Tibial artery (tissue), 4 donors: ENCODE results near the gene EXOC3L4.

Source experiments
- DNase-seq, 2 donors: peaks; one replicate each; pipeline ENCODE4 v3.0.0-alpha.2; 2019
- H3K27ac ChIP-seq, 2 donors: fragments of 200-600 bp; sonication (generic) in 1 of 2; 1 replicate in 1 of 2; 2 replicates in 1 of 2; pipeline ENCODE4 v1.5.1; 2018 to 2019; ENCODE audit warnings: mild to moderate bottlenecking in 1 of 2
- H3K27me3 ChIP-seq, 2 donors: fragments of 200-600 bp; sonication (generic) in 1 of 2; one replicate each; pipeline versions ENCODE4 v1.5.1 to v1.6.0; 2016 to 2019
- H3K36me3 ChIP-seq, 3 donors: fragments of 200-600 bp; sonication (generic) in 2 of 3; one replicate each; pipeline ENCODE4 v1.5.1; 2016 to 2019; ENCODE audit warnings: mild to moderate bottlenecking in 2 of 3
- H3K4me1 ChIP-seq, 4 donors: fragments of 200-600 bp; sonication (generic) in 2 of 4; 1 replicate in 3 of 4; 2 replicates in 1 of 4; pipeline ENCODE4 v1.5.1; 2016 to 2019
- H3K4me3 ChIP-seq, 2 donors: fragments of 200-600 bp; sonication (generic) in 1 of 2; 1 replicate in 1 of 2; 2 replicates in 1 of 2; pipeline ENCODE4 v1.5.1; 2018 to 2019; ENCODE audit warnings: mild to moderate bottlenecking in 2 of 2
- H3K9me3 ChIP-seq, 3 donors: fragments of 200-600 bp; sonication (generic) in 1 of 3; one replicate each; pipeline ENCODE4 v1.5.1; 2016 to 2019
- CTCF ChIP-seq, 2 experiments: fragments of 200-600 bp in 1 of 2; fragments of 450-650 bp in 1 of 2; IDR thresholded peaks; one replicate each; pipeline ENCODE4 v1.5.1; 2017 to 2019; ENCODE audit warnings: antibody characterized with exemption in 2 of 2, mild to moderate bottlenecking in 1 of 2, moderate library complexity in 1 of 2
- intact Hi-C: fragments of 100-400 bp; cut with DNase I; formaldehyde crosslinking; loops from one replicate; pipeline ENCODE4 v1.15.0; 2023; ENCODE audit warnings: low total_unique reads

EXOC3L4 gene

GRCh38 chr14:103097244-103097993 is 2.9 kb downstream of the EXOC3L4 start:
- Histone ChIP-seq H3K9me3 (no peaks in the 10 kb centered on the region), H3K27ac (no peak overlapping the region), H3K27me3 (peaks cover 0 to 43% of the 10 kb centered on the region in 2 donors), H3K4me1 (peaks cover 0 to 5% (median 2%) of the 10 kb centered on the region in 4 donors), H3K36me3 (no peaks in the 10 kb centered on the region), H3K4me3 (no peak overlapping the region)
- DNase-seq, result no peak
- TF ChIP-seq CTCF (IDR thresholded peaks at IDR 0.05), result no peak
- intact Hi-C loops, result no loop called here

GRCh38 chr14:103097994-103098957 is 3.8 kb downstream of the EXOC3L4 start:
- TF ChIP-seq CTCF (IDR thresholded peaks at IDR 0.05), result no peak
- Histone ChIP-seq H3K27me3 (peaks cover 0 to 52% of the 10 kb centered on the region in 2 donors), H3K36me3 (no peaks in the 10 kb centered on the region), H3K4me1 (peaks cover 0 to 14% (median 5%) of the 10 kb centered on the region in 4 donors), H3K4me3 (no peak overlapping the region), H3K9me3 (no peaks in the 10 kb centered on the region), H3K27ac (no peak overlapping the region)
- intact Hi-C loops, result no loop called here
- DNase-seq, result no peak

- Histone ChIP-seq H3K27ac (no peak overlapping the region), H3K9me3 (no peaks in the 10 kb centered on the region), H3K4me3 (no peak overlapping the region), H3K27me3 (peaks cover 1 to 61% of the 10 kb centered on the region in 2 donors), H3K4me1 (peaks cover 0 to 23% (median 14%) of the 10 kb centered on the region in 4 donors), H3K36me3 (no peaks in the 10 kb centered on the region)
- intact Hi-C loops, result no loop called here
- no peak for DNase-seq
- no peak for TF ChIP-seq CTCF (IDR thresholded peaks at IDR 0.05)
Measured at GRCh38 chr14:103099081-103099732, 4.7 kb downstream of the EXOC3L4 start.

GRCh38 chr14:103099733-103100280 is 5.3 kb downstream of the EXOC3L4 start:
- DNase-seq, result no peak
- Histone ChIP-seq H3K4me1 (peaks cover 0 to 29% (median 19%) of the 10 kb centered on the region in 4 donors), H3K9me3 (no peaks in the 10 kb centered on the region), H3K27ac (no peak overlapping the region), H3K27me3 (peaks cover 3 to 67% of the 10 kb centered on the region in 2 donors), H3K4me3 (no peak overlapping the region), H3K36me3 (no peaks in the 10 kb centered on the region)
- no peak for TF ChIP-seq CTCF (IDR thresholded peaks at IDR 0.05)
- intact Hi-C loops, result loop anchor here (10.0 kb wide), 1 partner anchor 85 kb away; no protein-coding TSS in a partner anchor
